B cell (primary cell): ENCODE measurements around the gene CD180. TPM values are rescaled to one million over a fixed set of nuclear protein-coding genes. Genes with fewer than 3 reads are reported as not detected.

Source experiments
- ATAC-seq: fragments of 200-7000 bp; cut with Tn5 transposase; one replicate; pipeline ENCODE4 v1.10.0; 2021; ENCODE audit warnings: low read depth, mild to moderate bottlenecking, moderate number of reproducible peaks, moderate library complexity
- CTCF ChIA-PET: fragments of 350-600 bp; sonication (Branson Sonifier 250); formaldehyde crosslinking; loops from one replicate; lab custom pipeline; 2021; ENCODE audit warnings: antibody characterized with exemption, inconsistent platforms; lab: Charles Lee
- POLR2A ChIA-PET: fragments of 350-600 bp; sonication (Branson Sonifier 250); formaldehyde crosslinking; loops from one replicate; lab custom pipeline; 2021; ENCODE audit warnings: antibody characterized with exemption; lab: Charles Lee
- DNase-seq: peaks from one replicate; pipeline ENCODE4 v3.0.0; 2013
- H2AFZ ChIP-seq: 2 replicates; pipeline ENCODE4 v1.6.1; 2012; ENCODE audit warnings: mild to moderate bottlenecking, low read depth, low read length; ENCODE audit not compliant: insufficient read depth, poor library complexity, severe bottlenecking
- H3K27ac ChIP-seq, 2 donors: 1 replicate in 1 of 2; 2 replicates in 1 of 2; pipeline ENCODE4 v1.5.1; 2012 to 2013; ENCODE audit warnings: low read length in 2 of 2, mild to moderate bottlenecking in 2 of 2, moderate library complexity in 1 of 2
- H3K27me3 ChIP-seq, 4 experiments: fragments of 200-600 bp in 1 of 4; sonication (generic) in 1 of 4; replicated peaks in 1 of 4; 1 replicate in 2 of 4; 2 replicates in 2 of 4; pipeline versions ENCODE4 v1.6.1 to v1.7.0; 2013 to 2016; ENCODE audit warnings: low read length in 3 of 4, mild to moderate bottlenecking in 2 of 4, mixed read lengths in 1 of 4, moderate library complexity in 1 of 4; ENCODE audit not compliant: insufficient read depth in 4 of 4, control insufficient read depth in 3 of 4; ENCODE audit errors: control extremely low read depth in 1 of 4
- H3K36me3 ChIP-seq, 2 experiments: replicated peaks in 1 of 2; 1 replicate in 1 of 2; 2 replicates in 1 of 2; pipeline versions ENCODE4 v1.6.1 to v1.7.1; 2013; ENCODE audit warnings: low read length in 1 of 2; ENCODE audit not compliant: insufficient read depth in 2 of 2, control insufficient read depth in 1 of 2; ENCODE audit errors: control extremely low read depth in 1 of 2, extremely low read depth in 1 of 2
- H3K4me1 ChIP-seq, 2 donors: fragments of 200-600 bp in 1 of 2; sonication (generic) in 1 of 2; 1 replicate in 1 of 2; 2 replicates in 1 of 2; pipeline versions ENCODE4 v1.5.1 to v1.6.1; 2013 to 2017; ENCODE audit warnings: low read length in 2 of 2; ENCODE audit not compliant: control insufficient read depth in 2 of 2, insufficient read depth in 2 of 2
- H3K4me2 ChIP-seq: replicated peaks from 2 replicates; pipeline ENCODE3; 2012; ENCODE audit warnings: mild to moderate bottlenecking, low read depth, low read length; ENCODE audit not compliant: poor library complexity, severe bottlenecking
- H3K4me3 ChIP-seq, 5 experiments: fragments of 200-600 bp in 1 of 5; sonication (generic) in 1 of 5; 1 replicate in 3 of 5; 2 replicates in 2 of 5; pipeline versions ENCODE4 v1.5.1 to v1.7.0; 2011 to 2016; ENCODE audit warnings: low read length in 4 of 5, mild to moderate bottlenecking in 4 of 5, low read depth in 2 of 5, control low read depth in 1 of 5, moderate library complexity in 1 of 5; ENCODE audit not compliant: insufficient read depth in 1 of 5; ENCODE audit errors: control extremely low read depth in 1 of 5, extremely low read depth in 1 of 5
- H3K79me2 ChIP-seq: fragments of 200-600 bp; sonication (generic); one replicate; pipeline ENCODE4 v1.6.0; 2016; ENCODE audit warnings: low read length; ENCODE audit not compliant: control insufficient read depth, insufficient read depth
- H3K9ac ChIP-seq: fragments of 200-600 bp; sonication (generic); 2 replicates; pipeline ENCODE4 v1.6.1; 2017; ENCODE audit warnings: mild to moderate bottlenecking, low read length, moderate library complexity
- H3K9me3 ChIP-seq, 3 donors: one replicate each; pipeline versions ENCODE4 v1.6.1 to v1.7.1; 2013; ENCODE audit warnings: low read length in 2 of 3; ENCODE audit not compliant: control insufficient read depth in 2 of 3, insufficient read depth in 1 of 3; ENCODE audit errors: control extremely low read depth in 1 of 3
- H4K20me1 ChIP-seq: 2 replicates; pipeline ENCODE4 v1.6.0; 2012; ENCODE audit warnings: mild to moderate bottlenecking, low read length; ENCODE audit not compliant: insufficient read depth, control insufficient read depth, poor library complexity, severe bottlenecking
- H3K27ac Mint-ChIP-seq: one replicate; pipeline ENCODE4 v1.8.0; 2021; ENCODE audit warnings: mixed read lengths
- H3K27me3 Mint-ChIP-seq: one replicate; pipeline ENCODE4 v1.8.0; 2021; ENCODE audit warnings: mixed read lengths
- H3K4me1 Mint-ChIP-seq: one replicate; pipeline ENCODE4 v1.8.0; 2021; ENCODE audit warnings: mixed read lengths
- H3K4me3 Mint-ChIP-seq: one replicate; pipeline ENCODE4 v1.8.0; 2021; ENCODE audit warnings: mixed read lengths
- H3K9me3 Mint-ChIP-seq: one replicate; pipeline ENCODE4 v1.8.0; 2022; ENCODE audit warnings: mixed read lengths; ENCODE audit not compliant: insufficient read depth
- CTCF ChIP-seq: fragments of 200-600 bp; IDR thresholded peaks from one replicate; pipeline ENCODE4 v1.8.0; 2022; ENCODE audit warnings: antibody characterized with exemption, mild to moderate bottlenecking
- EZH2 ChIP-seq: IDR thresholded peaks from 2 replicates; pipeline ENCODE4 v1.6.1; 2012; ENCODE audit warnings: borderline replicate concordance, low read depth, mild to moderate bottlenecking, moderate library complexity, low read length; ENCODE audit not compliant: insufficient read depth, poor library complexity, severe bottlenecking
- WGBS: methylation state at CpG from one replicate; pipeline ENCODE4 v1.1.5; 2013; ENCODE audit warnings: missing lambda C conversion rate; ENCODE audit not compliant: insufficient coverage; 5-methylcytosine and 5-hydroxymethylcytosine counted together
- intact Hi-C: fragments of 100-400 bp; cut with micrococcal nuclease; formaldehyde crosslinking; loops from one replicate; pipeline ENCODE4 v1.10.0; 2022
- polyA plus RNA-seq: library from polyadenylated mRNA; depleted of rRNA; stranded (reverse); fragments of >200 nt; gene quantifications from 2 replicates; pipeline ENCODE4 v1.2.3, GENCODE V29; 2012
- total RNA-seq, 2 donors: library from RNA; stranded (reverse); fragments of 120-200 nt in 1 of 2; gene quantifications; 1 replicate in 1 of 2; 2 replicates in 1 of 2; pipeline versions ENCODE4 v1.2.3 to v1.2.4, GENCODE V29; 2013 to 2022

CD180 gene
- total and polyA plus RNA-seq, 2 donors (not counting 1 experiment from before 2014, with no cell fraction given), result 16.1 to 16.4 TPM

- Histone ChIP-seq H2AFZ (no peak overlapping the region), H3K4me1 (peaks cover 5 to 8% of the 10 kb centered on the region in 2 donors), H3K79me2 (no peaks in the 10 kb centered on the region), H3K9ac (no peak overlapping the region), H3K9me3 (no peaks in the 10 kb centered on the region), H3K27ac (no peak overlapping the region), H4K20me1 (no peaks in the 10 kb centered on the region), H3K4me3 (no peak overlapping the region), H3K27me3 (no peaks in the 10 kb centered on the region), H3K4me2 (no peak overlapping the region), H3K36me3 (no peaks in the 10 kb centered on the region)
- ATAC-seq, result no peak
- Mint-ChIP-seq H3K4me3 (no peak overlapping the region), H3K27me3 (no peaks in the 10 kb centered on the region), H3K27ac (no peak overlapping the region), H3K9me3 (no peaks in the 10 kb centered on the region), H3K4me1 (peaks cover 5% of the 10 kb centered on the region)
- intact Hi-C loops, result no loop called here
- ChIA-PET POLR2A (no interaction called here), CTCF (interaction anchor here (0.5 to 7.8 kb wide), 13 partner anchors 9 to 1043 kb away, joined by 3 to 116 read pairs (median 3); no protein-coding TSS in a partner anchor)
- TF ChIP-seq CTCF, result no peak
- TF ChIP-seq EZH2, result no peak
- 100% methylated on average over 1 of the region's 4 CpGs for WGBS
- DNase-seq, result no peak
These were observed 47.3 kb upstream of the CD180 start for GRCh38 chr5:67243944-67244343.

GRCh38 chr5:67243349-67243748 is 46.8 kb upstream of the CD180 start:
- intact Hi-C loops, result no loop called here
- H3K4me1 ChIP-seq, result peaks cover 5 to 8% of the 10 kb centered on the region in 2 donors
- Mint-ChIP-seq H3K4me1 (peaks cover 5% of the 10 kb centered on the region), H3K9me3 (no peaks in the 10 kb centered on the region), H3K27me3 (no peaks in the 10 kb centered on the region), H3K27ac (no peak overlapping the region), H3K4me3 (no peak overlapping the region)
- H3K27me3 ChIP-seq, result no peaks in the 10 kb centered on the region
- H3K4me3 ChIP-seq, result no peak overlapping the region
- H2AFZ ChIP-seq, result no peak overlapping the region
- no peaks in the 10 kb centered on the region for H4K20me1 ChIP-seq
- H3K4me2 ChIP-seq, result no peak overlapping the region
- H3K27ac ChIP-seq, result no peak overlapping the region
- DNase-seq (no peak), ATAC-seq (no peak)
- no peaks in the 10 kb centered on the region for H3K79me2 ChIP-seq
- TF ChIP-seq EZH2 (no peak), CTCF (no peak)
- ChIA-PET CTCF (interaction anchor here (0.5 to 7.8 kb wide), 9 partner anchors 12 to 1043 kb away, joined by 3 to 116 read pairs (median 4); no protein-coding TSS in a partner anchor), POLR2A (no interaction called here)
- H3K9ac ChIP-seq, result no peak overlapping the region
- WGBS, result no CpG with 5 or more reads among the region's 1 CpG
- H3K36me3 ChIP-seq, result no peaks in the 10 kb centered on the region
- H3K9me3 ChIP-seq, result no peaks in the 10 kb centered on the region
